IMR-90 (cell line): ENCODE data around the gene RAD51D. TPM values are rescaled to one million over a fixed set of nuclear protein-coding genes. Genes with fewer than 3 reads are reported as not detected.

ENCODE experiments used
- ATAC-seq: fragments of 200-7000 bp; cut with Tn5 transposase; 2 replicates; pipeline ENCODE4 v1.9.1; 2020; ENCODE audit warnings: low read depth, mild to moderate bottlenecking, moderate library complexity
- BruUV-seq: library from RNA; stranded (reverse); fragments of 400-500 nt; replicated peaks from 2 replicates; lab custom pipeline; 2021; lab: Mats Ljungman, UMichigan
- CTCF ChIA-PET: fragments of 300-600 bp; formaldehyde crosslinking; extraction: SDS; loops from one replicate; lab custom pipeline; 2021; ENCODE audit warnings: antibody characterized with exemption; lab: Yijun Ruan, JAX
- POLR2A ChIA-PET: fragments of 300-600 bp; sonication (Branson Sonifier 250); formaldehyde crosslinking; loops from one replicate; lab custom pipeline; 2022; ENCODE audit warnings: antibody characterized with exemption; ENCODE audit not compliant: unreplicated experiment; lab: Charles Lee
- DNase-seq: peaks from one replicate; pipeline ENCODE4 v3.0.0; 2013
- H2AFZ ChIP-seq: replicated peaks from 2 replicates; pipeline ENCODE3; 2013; ENCODE audit warnings: low read length, mild to moderate bottlenecking; ENCODE audit not compliant: poor library complexity
- H2AK5ac ChIP-seq: 2 replicates; pipeline ENCODE4 v1.6.1; 2013; ENCODE audit warnings: low read depth, low read length, inconsistent platforms
- H2AK9ac ChIP-seq: replicated peaks from 2 replicates; pipeline ENCODE3; 2013; ENCODE audit warnings: mild to moderate bottlenecking, low read depth, low read length, moderate library complexity; ENCODE audit not compliant: poor library complexity
- H2BK120ac ChIP-seq: 2 replicates; pipeline ENCODE4 v1.6.1; 2013; ENCODE audit warnings: low read depth, low read length, inconsistent platforms
- H2BK15ac ChIP-seq: 3 replicates; pipeline ENCODE4 v1.6.1; 2013; ENCODE audit warnings: low read depth, low read length, inconsistent platforms
- H2BK20ac ChIP-seq: 2 replicates; pipeline ENCODE4 v1.6.1; 2013; ENCODE audit warnings: low read depth, mild to moderate bottlenecking, inconsistent platforms, low read length, moderate library complexity
- H2BK5ac ChIP-seq: 2 replicates; pipeline ENCODE4 v1.6.1; 2013; ENCODE audit warnings: mild to moderate bottlenecking, low read depth, low read length, inconsistent platforms; ENCODE audit not compliant: poor library complexity, severe bottlenecking
- H3K14ac ChIP-seq: replicated peaks from 2 replicates; pipeline ENCODE4 v1.6.1; 2013; ENCODE audit warnings: low read depth, low read length, inconsistent platforms
- H3K18ac ChIP-seq: 2 replicates; pipeline ENCODE4 v1.6.1; 2013; ENCODE audit warnings: low read depth, low read length, control low read depth
- H3K23ac ChIP-seq: 2 replicates; pipeline ENCODE4 v1.6.1; 2013; ENCODE audit warnings: low read depth, low read length, inconsistent platforms
- H3K27ac ChIP-seq: 2 replicates; pipeline ENCODE4 v1.5.1; 2013; ENCODE audit warnings: mild to moderate bottlenecking, control low read depth, low read length; ENCODE audit not compliant: insufficient read depth
- H3K27me3 ChIP-seq: 2 replicates; pipeline ENCODE4 v1.6.1; 2013; ENCODE audit warnings: low read length; ENCODE audit not compliant: control insufficient read depth, insufficient read depth
- H3K36me3 ChIP-seq: 2 replicates; pipeline ENCODE4 v1.6.1; 2013; ENCODE audit warnings: low read length, mixed read lengths; ENCODE audit not compliant: control insufficient read depth, insufficient read depth
- H3K4ac ChIP-seq: 2 replicates; pipeline ENCODE4 v1.6.1; 2013; ENCODE audit warnings: low read depth, low read length, inconsistent platforms
- H3K4me1 ChIP-seq: 2 replicates; pipeline ENCODE4 v1.6.1; 2013; ENCODE audit warnings: low read length, mixed read lengths; ENCODE audit not compliant: control insufficient read depth, insufficient read depth
- H3K4me2 ChIP-seq: 2 replicates; pipeline ENCODE4 v1.6.1; 2013; ENCODE audit warnings: low read depth, mild to moderate bottlenecking, control low read depth, low read length, moderate library complexity
- H3K4me3 ChIP-seq: 2 replicates; pipeline ENCODE4 v1.5.1; 2013; ENCODE audit warnings: low read depth, mild to moderate bottlenecking, control low read depth, low read length, moderate library complexity; ENCODE audit not compliant: insufficient read depth
- H3K56ac ChIP-seq: 2 replicates; pipeline ENCODE4 v1.6.1; 2013; ENCODE audit warnings: low read length, inconsistent platforms; ENCODE audit not compliant: insufficient read depth; ENCODE audit errors: extremely low read depth
- H3K79me1 ChIP-seq, 2 experiments: 2 replicates each; pipeline ENCODE4 v1.6.1; 2013; ENCODE audit warnings: low read length in 2 of 2, inconsistent platforms in 1 of 2, low read depth in 1 of 2
- H3K9ac ChIP-seq: 2 replicates; pipeline ENCODE4 v1.6.1; 2013; ENCODE audit warnings: low read depth, low read length, control low read depth
- H3K9me1 ChIP-seq: 2 replicates; pipeline ENCODE4 v1.6.1; 2013; ENCODE audit warnings: low read length, inconsistent platforms; ENCODE audit not compliant: insufficient read depth
- H3K9me3 ChIP-seq: 2 replicates; pipeline ENCODE4 v1.6.1; 2013; ENCODE audit warnings: low read length; ENCODE audit not compliant: control insufficient read depth, insufficient read depth
- H4K20me1 ChIP-seq: 2 replicates; pipeline ENCODE4 v1.6.1; 2013; ENCODE audit warnings: low read length, inconsistent platforms; ENCODE audit not compliant: insufficient read depth
- H4K5ac ChIP-seq: 2 replicates; pipeline ENCODE4 v1.6.1; 2013; ENCODE audit warnings: mild to moderate bottlenecking, low read depth, low read length, control low read depth
- H4K8ac ChIP-seq, 2 experiments: 2 replicates each; pipeline ENCODE4 v1.6.1; 2013; ENCODE audit warnings: low read depth in 2 of 2, low read length in 2 of 2, control low read depth in 1 of 2, inconsistent platforms in 1 of 2
- H4K91ac ChIP-seq: 2 replicates; pipeline ENCODE4 v1.6.1; 2013; ENCODE audit warnings: low read depth, low read length, inconsistent platforms; ENCODE audit not compliant: insufficient read depth
- CEBPB ChIP-seq: IDR thresholded peaks from 2 replicates; pipeline ENCODE4 v1.6.1; 2012; ENCODE audit warnings: low read depth, low read length, improper control_type of control experiment
- ELK1 ChIP-seq: fragments of 150-350 bp; IDR thresholded peaks from 2 replicates; pipeline ENCODE4 v1.6.1; 2016; ENCODE audit warnings: low read depth, mild to moderate bottlenecking, low read length, moderate library complexity, borderline replicate concordance
- FOS ChIP-seq: fragments of 150-350 bp; IDR thresholded peaks from 2 replicates; pipeline ENCODE4 v1.6.1; 2016; ENCODE audit warnings: low read depth, low read length
- MXI1 ChIP-seq: IDR thresholded peaks from 2 replicates; pipeline ENCODE4 v1.6.1; 2012; ENCODE audit warnings: low read depth, mild to moderate bottlenecking, low read length, moderate library complexity, borderline replicate concordance
- NFE2L2 ChIP-seq: fragments of 150-350 bp; IDR thresholded peaks from 2 replicates; pipeline ENCODE4 v1.6.1; 2016; ENCODE audit warnings: low read depth, mild to moderate bottlenecking, low read length
- POLR2A ChIP-seq: IDR thresholded peaks from 2 replicates; pipeline ENCODE4 v1.6.1; 2012; ENCODE audit warnings: mild to moderate bottlenecking, low read depth, low read length
- RAD21 ChIP-seq: IDR thresholded peaks from 2 replicates; pipeline ENCODE4 v1.6.1; 2012; ENCODE audit warnings: low read length, improper control_type of control experiment
- WGBS, 2 experiments: methylation state at CpG; one replicate each; pipeline versions ENCODE4 v1.1.5 to v1.1.7; 2013; ENCODE audit warnings: missing lambda C conversion rate in 2 of 2; ENCODE audit not compliant: insufficient read length in 1 of 2; ENCODE audit errors: extremely low coverage in 2 of 2; 5-methylcytosine and 5-hydroxymethylcytosine counted together
- dilution Hi-C: fragments of 300-500 bp; cut with HindIII; formaldehyde crosslinking; loops from one replicate; pipeline ENCODE4 v1.14.3; 2018; ENCODE audit warnings: low sequenced_read_pairs; ENCODE audit not compliant: unreplicated experiment
- in situ Hi-C: fragments of 300-500 bp; cut with MboI; formaldehyde crosslinking; loops from 3 replicates; pipeline ENCODE4 v1.14.3; 2019; ENCODE audit warnings: low sequenced_read_pairs, inconsistent platforms, mixed read lengths
- intact Hi-C: fragments of 100-400 bp; cut with micrococcal nuclease; formaldehyde crosslinking; loops from 2 replicates; pipeline ENCODE4 v1.10.0; 2022
- polyA plus RNA-seq, 3 experiments: library from polyadenylated mRNA; depleted of rRNA; stranded (reverse); fragments of >200 nt; gene quantifications; 2 replicates each; pipeline ENCODE4 v1.2.3, GENCODE V29; 2012; ENCODE audit warnings: low replicate concordance in 1 of 3
- total RNA-seq: library from RNA; depleted of rRNA; stranded (reverse); fragments of >200 nt; gene quantifications from 2 replicates; pipeline ENCODE4 v1.2.3, GENCODE V29; 2012

Gene RAD51D
- total and polyA plus RNA-seq, 2 of the 4 experiments (the other 2 are of a cell fraction), result 10.8 to 12.7 TPM

- Histone ChIP-seq H3K9me3 (no peaks in the 10 kb centered on the region), H3K9me1 (peaks cover 3% of the 10 kb centered on the region; the same call in 1 of the 2 replicates), H2AK5ac (no peak overlapping the region), H3K56ac (no peak overlapping the region), H3K4me1 (no peaks in the 10 kb centered on the region; the same call in 1 of the 2 replicates), H4K8ac (no peak overlapping the region), H2BK120ac (no peak overlapping the region), H2BK5ac (no peak overlapping the region), H3K23ac (no peak overlapping the region), H3K27me3 (no peaks in the 10 kb centered on the region), H3K27ac (no peak overlapping the region), H3K4me3 (no peak overlapping the region), H4K20me1 (no peaks in the 10 kb centered on the region), H3K36me3 (peaks cover 56% of the 10 kb centered on the region), H3K4me2 (no peak overlapping the region), H2AFZ (no peak overlapping the region), H4K5ac (no peak overlapping the region), H3K79me1 (peaks cover 14 to 20% of the 10 kb centered on the region in 2 experiments), H3K14ac (no peak overlapping the region), H2BK20ac (no peak overlapping the region), H2AK9ac (no peak overlapping the region), H2BK15ac (no peak overlapping the region), H3K18ac (no peak overlapping the region), H3K4ac (no peak overlapping the region), H4K91ac (no peak overlapping the region), H3K9ac (no peak overlapping the region)
- intact Hi-C loops, result no loop called here
- no TSS peak for BruUV-seq
- ATAC-seq, result no peak
- WGBS, 2 experiments, result no CpG with 5 or more reads among the region's 6 CpGs
- dilution Hi-C loops, result no loop called here
- TF ChIP-seq MXI1, result no peak
- TF ChIP-seq FOS, result no peak
- no peak for TF ChIP-seq RAD21
- no peak for TF ChIP-seq CEBPB
- no peak for TF ChIP-seq ELK1
- no peak for TF ChIP-seq POLR2A
- no peak for TF ChIP-seq NFE2L2
- ChIA-PET CTCF (no interaction called here), POLR2A (no interaction called here)
- DNase-seq, result no peak
- in situ Hi-C loops, result no loop called here
Measured at GRCh38 chr17:35138218-35138617, 18.6 kb upstream of the RAD51D start.
